ENCODE data around the gene IER2. TPM values are rescaled to one million over a fixed set of nuclear protein-coding genes. Genes with fewer than 3 reads are reported as not detected.
"Not testable (repeated sequence)": the region's sequence is repeated elsewhere in the genome, so short reads cannot be mapped to it uniquely, and the experiment has no call there.

Gene IER2
- total RNA-seq, 1 donor from 2014 or later, result 31.2 TPM

DNA sequence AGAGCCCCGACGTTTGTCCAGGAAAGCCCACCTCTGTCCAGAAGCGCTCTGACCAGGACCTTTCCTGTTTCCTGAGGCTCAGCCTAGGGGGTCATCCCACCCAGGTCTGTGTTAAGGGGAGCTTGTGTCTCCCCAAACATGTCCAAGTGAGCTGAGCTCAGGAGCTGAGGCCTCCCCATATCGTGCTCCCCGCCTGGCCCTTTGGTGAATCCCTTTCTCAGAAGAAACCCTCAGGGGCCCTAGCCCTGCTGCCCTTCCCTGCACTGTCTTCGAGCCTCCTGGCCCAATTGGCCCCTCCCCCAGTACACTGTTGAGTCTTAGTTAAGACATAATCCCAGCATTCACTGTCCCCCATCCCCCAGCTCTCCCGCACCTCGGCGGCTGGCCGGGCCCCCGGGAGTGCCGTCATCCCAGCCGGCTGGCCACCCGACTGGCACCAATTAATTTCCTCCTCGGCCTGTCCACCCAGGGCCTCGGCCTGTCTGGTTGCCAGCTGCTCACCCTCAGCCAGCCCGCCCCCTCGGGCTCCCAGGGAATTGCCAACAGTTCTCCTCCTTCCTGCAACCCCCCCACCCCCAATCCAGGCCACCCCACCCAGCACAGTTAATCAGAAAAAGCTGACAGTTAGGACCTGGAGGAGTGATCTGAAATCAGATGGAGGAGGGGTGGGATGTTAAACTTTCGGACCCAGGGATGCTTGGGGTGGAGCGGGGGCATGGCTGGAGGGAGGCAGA is 13.6 kb downstream of the IER2 start:
- DNase-seq (ENCODE audit: low read depth in 2 of 2), result peak; percentile 35 to 73

DNA sequence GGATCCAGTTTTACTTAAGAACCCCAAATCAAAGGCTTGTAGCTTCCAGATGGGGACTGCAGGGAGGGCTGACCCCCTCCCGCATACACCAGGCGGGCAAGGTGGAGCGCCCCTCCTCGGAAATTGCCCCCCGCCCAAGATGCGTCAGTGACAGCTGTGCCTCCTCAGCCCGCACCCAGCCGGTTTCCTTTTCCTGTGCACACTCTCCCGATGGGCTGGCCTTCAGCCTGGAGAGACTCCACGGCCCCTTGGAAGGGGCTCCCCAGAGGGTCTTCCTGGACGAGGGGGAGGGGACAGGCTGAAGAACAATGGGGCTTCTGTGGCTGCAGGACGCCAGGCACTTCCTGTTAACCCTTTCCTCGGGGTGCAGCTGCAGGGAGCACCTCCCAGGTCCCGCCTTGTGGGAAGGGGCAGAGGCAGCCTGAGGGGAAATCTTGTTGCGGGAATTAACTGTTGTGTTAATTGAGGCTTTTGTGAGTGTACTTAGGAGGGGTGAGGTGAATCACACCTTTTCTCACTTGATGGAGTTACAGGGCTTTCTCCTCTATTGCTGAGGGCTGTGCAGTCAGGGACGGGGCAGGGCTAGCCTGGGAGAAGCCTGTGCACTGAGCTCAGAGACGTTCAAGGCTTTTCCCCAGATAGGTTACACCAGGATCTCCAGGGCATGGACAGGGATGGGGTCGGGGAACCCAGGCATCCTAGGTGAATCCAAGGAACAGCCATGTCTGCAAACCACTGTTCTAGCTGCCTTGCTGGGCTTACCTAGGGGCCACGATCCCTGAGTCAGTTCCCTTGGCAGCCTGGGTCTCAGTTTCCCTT is 14.3 kb downstream of the IER2 start:
- peak; percentile 27 to 88 for DNase-seq (ENCODE audit: low read depth in 2 of 2)

DNA sequence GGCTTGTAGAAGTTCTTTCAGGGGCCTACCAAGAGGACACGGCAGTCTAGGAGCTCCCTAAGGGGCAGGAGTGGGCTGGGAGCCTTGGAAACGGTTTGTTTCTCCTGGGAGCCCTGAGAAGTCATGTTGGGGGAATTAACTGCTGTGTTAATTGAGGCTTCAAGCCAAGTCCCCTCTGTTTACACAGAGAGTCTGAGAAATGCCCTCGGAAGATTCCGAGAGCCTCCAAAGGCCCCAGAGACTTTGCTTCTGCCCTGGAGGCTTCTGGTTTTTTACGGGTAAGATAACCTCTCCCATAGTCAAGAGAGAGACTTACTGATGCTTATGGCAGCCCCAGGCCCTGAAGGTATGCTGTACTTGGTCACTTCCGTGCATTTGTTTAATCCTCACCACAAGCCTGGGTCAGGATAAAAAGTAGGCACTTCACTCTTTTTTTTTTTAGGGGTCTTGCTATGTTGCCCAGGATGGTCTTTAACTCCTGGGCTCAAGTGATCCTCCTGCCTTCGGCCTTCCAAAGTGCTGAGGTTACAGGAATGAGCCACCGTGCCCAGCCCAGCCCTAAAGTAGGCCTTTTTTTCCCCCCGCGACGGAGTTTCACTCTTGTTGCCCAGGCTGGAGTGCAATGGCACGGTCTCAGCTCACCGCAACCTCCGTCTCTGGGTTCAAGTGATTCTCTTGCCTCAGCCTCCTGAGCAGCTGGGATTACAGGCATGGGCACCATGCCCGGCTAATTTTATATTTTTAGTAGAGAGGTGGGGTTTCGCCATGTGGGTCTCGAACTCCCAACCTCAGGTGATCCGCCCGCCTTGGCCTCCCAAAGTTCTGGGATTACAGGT is 15.2 kb downstream of the IER2 start:
- peak in 1 of 2 donors; percentile 33 for DNase-seq (ENCODE audit: low read depth in 2 of 2)

DNA sequence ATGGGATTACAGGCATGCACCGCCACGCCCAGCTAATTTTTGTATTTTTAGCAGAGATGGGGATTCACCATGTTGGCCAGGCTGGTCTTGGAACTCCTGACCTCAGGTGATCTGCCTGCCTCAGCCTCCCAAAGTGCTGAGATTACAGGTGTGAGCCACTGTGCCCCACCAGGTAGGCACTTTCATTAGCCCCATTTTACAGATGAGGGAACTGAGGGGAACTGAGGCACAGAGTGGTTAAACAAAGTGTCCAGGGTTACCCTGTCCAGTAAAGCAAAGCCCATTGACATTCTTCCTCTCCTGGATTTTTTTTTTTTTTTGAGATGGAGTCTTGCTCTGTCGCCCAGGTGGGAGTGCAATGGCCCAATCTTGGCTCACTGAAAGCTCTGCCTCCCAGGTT is 15.9 kb downstream of the IER2 start:
- DNase-seq (ENCODE audit: low read depth in 2 of 2), result not testable (repeated sequence)

DNA sequence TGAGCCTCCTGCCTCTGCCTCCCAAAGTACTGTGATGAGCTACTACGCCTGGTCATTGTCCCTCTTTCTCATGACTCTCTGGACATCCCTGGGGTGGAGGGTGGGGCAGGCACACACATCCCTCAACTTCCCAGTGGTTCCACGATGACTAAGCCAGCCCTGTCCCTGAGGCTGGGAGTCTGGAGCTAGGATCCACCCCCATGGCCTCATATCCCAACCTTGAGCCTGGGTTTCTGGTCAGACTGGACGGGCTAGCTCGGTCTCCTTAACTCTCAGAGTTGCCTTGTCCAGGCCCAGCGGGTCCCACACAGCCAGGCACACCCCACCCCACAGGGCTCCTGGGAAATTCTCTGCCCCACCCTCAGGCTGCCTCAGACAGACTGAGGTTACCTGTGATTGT is 19.6 kb downstream of the IER2 start:
- DNase-seq (ENCODE audit: low read depth in 2 of 2), result peak in 1 of 2 donors; percentile 63

DNA sequence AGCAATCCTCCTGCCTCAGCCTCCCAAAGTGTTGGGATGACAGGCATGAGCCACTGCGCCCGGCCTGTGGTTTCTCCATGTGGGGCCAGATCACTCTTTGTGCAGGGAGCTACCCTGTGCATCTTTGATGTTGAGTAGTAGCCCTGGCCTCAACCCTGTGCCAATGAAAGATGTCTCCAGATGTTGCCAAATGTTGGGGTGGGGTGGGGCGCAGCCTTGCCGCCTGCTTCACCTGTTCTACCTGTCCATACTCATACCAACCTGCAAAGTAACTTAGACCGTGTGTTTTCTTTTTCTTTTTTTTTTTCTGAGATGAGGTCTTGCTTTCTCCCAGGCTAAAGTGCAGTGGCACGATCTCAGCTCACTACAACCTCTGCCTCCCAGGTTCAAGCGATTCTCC is 20.9 kb downstream of the IER2 start:
- no peak for DNase-seq (ENCODE audit: low read depth in 2 of 2)

DNA sequence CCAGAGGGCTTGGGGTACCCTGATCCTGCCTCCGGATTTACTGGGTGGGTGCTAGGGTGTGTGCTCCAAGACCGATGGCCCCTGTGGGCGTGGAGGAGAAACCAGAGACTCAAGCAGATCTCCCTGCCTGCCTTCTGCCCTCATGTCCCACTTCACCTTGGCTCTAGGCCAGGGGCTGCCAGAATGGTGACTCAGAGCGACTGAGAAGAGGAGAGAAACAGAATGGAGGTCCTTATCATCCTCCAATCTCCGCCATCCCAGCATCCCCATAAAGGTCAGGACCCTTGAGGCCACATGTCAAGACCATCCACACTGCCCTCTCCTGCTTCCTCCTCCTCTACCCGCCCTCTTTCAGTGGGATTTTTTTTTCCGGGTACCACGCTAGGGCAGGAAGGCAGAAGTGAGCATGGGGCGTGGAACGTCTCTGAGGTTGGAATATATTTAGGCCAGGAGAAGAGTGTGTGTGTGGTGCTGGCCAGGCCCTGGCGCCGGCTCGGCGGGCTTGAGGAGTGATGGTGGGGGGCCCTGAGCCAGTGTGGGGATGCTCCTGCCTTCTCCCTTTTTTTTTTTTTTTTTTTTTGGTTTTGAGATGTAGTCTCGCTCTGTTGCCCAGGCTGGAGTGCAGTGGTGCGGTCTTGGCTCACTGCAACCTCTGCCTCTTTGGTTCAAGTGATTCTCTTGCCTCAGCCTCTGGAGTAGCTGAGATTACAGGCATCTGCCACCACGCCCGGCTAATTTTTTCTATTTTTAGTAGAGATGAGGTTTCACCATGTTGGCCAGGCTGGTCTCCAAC is 22.3 kb downstream of the IER2 start:
- DNase-seq (ENCODE audit: low read depth in 2 of 2), result peak; percentile 65 to 81

DNA sequence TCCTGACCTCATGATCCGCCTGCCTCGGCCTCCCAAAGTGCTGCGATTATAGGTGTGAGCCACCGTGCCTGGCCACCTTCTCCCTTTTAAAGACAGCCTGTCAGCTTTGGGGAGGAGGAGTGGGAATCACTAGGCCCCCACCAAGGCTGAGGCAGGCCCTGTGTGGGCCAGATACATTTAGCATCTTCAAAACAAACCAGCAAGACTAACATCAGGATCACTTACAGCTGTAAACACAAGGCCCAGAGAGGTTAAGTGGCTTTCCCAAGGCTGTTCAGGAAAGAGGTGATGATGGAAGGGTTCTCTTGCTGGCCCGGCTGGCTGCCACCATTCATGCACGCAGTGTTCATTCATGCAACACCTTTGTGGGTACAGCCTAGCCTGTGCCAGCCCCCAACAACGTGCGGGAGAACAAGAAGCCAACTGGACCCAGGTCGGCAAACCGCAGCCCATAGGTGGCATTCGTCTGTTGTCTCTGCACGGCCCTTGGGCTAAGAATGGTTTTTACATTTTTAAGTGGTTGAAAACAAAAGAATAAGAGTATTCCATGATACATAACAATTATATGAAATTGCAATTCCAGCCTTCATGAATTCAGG is 23.0 kb downstream of the IER2 start:
- DNase-seq (ENCODE audit: low read depth in 2 of 2), result no peak

DNA sequence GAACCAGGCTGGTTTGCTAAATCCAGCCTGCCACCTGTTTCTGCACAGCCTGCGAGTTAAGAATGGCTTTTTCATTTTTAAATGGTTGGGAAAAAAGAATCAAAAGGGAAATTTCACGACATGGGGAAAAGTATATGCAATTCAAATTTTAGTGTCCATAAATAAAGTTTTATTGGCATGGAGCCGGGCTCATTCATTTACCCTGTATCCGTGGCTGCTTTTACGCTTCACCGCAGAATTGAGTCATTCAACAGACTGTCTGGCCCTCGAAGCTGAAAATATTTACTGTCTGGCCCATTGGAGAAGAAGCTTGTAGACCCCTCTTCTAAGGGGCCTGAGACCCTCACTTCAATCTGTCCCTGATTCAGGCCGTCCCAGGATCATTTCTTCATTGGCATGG is 26.1 kb downstream of the IER2 start:
- DNase-seq (ENCODE audit: low read depth in 2 of 2), result no peak

DNA sequence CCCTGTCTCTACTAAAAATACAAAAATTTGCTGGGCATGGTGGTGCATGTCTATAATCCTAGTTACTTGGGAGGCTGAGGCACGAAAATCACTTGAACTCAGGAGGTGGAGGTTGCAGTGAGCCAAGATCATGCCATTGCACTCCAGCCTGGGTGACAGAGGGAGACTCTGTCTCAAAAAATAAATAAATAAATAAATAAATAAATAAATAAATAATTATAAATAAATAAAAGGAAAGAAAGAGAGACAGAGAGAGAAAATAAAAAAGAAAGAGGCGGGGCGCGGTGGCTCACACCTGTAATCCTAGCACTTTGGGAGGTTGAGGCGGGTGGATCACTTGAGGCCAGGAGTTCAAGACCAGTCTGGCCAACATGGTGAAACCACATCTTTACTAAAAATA is 27.4 kb downstream of the IER2 start:
- DNase-seq (ENCODE audit: low read depth in 2 of 2), result not testable (repeated sequence)

DNA sequence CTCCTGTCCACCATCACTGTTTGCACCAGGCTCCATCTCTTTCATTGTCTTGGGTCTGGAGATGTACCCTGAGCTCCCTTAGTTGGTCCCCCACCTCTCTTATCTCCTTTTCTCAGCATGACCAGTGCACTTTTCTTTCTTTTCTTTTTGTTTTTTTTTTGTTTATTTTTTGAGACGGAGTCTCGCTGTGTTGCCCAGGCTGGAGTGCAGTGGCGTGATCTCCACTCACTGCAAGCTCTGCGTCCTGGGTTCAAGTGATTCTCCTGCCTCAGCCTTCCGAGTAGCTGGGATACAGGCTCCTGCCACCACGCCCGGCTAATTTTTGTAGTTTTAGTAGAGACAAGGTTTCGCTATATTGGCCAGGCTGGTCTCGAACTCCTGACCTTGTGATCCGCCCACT is 28.1 kb downstream of the IER2 start:
- not testable (repeated sequence) for DNase-seq (ENCODE audit: low read depth in 2 of 2)

DNA sequence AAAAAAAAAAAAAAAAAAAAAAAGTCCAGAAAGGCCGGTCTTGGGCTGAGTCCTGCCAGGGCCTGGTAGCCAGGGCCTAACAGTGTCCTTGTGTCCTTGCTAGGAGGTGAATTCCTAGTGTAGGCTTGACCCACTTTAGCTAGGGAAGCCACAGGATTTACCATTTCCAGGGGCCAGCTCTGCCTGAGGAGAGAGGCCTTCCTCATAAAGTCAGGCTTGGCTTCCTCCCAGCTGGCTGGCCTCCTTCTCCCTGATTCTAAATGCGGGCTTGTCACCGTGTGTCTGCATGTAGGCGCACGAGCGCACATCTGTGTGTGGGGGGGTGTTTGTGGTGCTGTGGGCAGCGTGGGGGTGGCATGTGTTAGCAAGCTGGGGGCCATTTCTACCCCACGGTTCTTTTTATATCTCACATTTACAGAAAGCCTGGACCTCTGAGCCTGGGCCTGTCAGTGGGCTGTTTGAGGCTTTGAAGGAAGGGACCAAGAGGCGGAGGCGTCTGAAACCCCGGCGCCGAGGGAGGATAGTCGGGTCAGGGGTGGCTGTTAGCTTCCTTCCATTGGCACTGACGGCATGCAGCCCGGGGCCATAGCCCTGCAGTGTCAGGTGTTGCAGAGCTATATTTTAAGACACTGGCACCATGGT is 31.7 kb downstream of the IER2 start:
- peak; percentile 33 to 55 for DNase-seq (ENCODE audit: low read depth in 2 of 2)

DNA sequence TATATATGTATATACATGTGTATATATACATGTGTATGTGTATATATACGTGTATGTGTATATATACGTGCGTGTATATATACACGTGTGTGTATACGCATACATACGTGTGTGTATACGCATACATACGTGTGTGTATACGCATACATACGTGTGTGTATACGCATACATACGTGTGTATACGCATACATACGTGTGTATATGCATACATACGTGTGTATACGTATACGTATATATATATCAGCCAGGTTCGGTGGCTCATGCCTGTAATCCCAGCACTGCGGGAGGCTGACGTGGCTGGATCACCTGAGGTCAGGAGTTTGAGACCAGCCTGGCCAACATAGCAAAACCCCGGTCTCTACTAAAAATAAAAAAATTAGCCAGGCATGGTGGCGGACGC is 34.7 kb downstream of the IER2 start:
- not testable (repeated sequence) for DNase-seq (ENCODE audit: low read depth in 2 of 2)

DNA sequence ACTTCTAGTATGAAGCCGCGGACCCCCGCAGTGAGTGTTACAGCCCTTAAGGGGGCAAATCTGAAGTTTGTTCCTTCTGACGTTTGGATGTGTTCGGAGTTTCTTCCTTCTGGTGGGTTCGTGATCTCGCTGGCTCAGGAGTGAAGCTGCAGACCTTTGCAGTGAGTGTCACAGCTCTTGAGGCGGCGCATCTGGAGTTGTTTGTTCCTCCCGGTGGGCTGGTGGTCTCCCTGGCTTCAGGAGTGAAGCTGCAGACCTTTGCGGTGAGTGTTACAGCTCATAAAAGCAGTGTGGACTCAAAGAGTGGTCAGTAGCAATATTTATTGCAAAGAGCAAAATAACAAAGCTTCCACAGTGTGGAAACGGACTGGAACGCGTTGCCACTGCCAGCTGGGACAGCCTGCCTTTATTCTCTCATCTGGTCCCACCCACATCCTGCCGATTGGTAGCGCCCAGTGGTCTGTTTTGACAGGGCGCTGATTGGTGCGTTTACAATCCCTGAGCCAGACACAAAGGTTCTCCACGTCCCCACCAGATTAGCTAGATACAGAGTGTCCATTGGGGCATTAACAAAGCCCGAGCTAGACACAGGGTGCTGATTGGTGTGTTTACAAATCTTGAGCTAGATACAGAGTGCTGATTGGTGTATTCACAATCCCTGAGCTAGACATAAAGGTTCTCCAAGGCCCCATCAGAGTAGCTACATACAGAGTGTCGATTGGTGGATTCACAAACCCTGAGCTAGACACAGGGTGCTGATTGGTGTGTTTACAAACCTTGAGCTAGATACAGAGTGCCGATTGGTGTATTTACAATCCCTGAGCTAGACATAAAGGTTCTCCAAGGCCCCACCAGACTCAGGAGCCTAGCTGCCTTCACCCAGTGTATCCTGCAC is 35.8 kb downstream of the IER2 start:
- peak in 1 of 2 donors; percentile 15 for DNase-seq (ENCODE audit: low read depth in 2 of 2)

DNA sequence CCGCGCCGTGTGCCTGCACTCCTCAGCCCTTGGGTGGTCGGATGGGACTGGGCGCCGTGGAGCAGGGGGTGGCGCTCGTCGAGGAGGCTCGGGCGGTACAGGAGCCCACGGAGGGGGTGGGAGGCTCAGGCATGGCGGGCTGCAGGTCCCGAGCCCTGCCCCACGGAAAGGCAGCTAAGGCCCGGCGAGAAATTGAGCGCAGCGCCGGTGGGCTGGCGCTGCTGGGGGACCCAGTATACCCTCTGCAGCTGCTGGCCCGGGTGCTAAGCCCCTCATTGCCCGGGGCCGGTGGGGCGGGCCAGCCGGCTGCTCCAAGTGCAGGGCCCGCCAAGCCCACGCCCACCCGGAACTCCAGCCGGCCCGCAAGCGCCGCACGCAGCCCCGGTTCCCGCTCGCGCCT is 36.5 kb downstream of the IER2 start:
- not testable (repeated sequence) for DNase-seq (ENCODE audit: low read depth in 2 of 2)

DNA sequence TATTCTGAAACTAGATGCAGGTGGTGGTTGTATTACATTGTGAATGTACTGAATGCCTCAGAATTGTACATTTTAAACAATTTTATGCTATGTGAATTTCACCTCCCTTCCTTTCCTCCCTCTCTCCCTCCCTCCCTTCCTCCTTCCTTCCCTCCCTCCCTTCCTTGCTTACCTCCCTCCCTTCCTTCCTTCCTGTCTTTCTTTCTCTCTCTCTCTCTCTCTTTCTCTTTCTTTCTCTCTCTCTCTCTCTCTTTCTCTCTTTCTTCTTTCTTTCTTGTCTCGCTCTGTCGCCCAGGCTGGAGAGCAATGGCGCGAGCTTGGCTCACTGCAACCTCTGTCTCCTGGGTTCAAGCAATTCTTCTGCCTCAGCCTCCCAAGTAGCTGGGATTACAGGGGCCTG is 37.2 kb downstream of the IER2 start:
- no peak for DNase-seq (ENCODE audit: low read depth in 2 of 2)

DNA sequence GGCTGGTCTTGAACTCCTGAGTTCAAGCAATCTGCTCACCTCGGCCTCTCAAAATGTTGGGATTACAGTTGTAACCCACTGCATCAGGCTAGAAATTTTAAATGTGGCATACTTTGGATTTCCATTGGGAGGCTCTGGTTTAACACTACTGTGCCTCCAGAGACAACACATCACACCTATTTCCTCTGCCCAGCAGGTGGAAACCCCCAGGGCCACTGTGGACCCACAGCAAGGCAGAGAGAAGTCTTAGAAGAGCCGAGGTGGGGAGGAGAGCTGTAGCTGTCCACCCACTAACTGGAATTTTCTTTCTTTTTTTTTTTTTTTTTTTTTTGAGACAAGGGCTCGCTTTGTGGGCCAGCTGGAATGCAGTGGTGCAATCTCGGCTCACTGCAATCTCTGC is 39.4 kb downstream of the IER2 start:
- DNase-seq (ENCODE audit: low read depth in 2 of 2), result no peak

DNA sequence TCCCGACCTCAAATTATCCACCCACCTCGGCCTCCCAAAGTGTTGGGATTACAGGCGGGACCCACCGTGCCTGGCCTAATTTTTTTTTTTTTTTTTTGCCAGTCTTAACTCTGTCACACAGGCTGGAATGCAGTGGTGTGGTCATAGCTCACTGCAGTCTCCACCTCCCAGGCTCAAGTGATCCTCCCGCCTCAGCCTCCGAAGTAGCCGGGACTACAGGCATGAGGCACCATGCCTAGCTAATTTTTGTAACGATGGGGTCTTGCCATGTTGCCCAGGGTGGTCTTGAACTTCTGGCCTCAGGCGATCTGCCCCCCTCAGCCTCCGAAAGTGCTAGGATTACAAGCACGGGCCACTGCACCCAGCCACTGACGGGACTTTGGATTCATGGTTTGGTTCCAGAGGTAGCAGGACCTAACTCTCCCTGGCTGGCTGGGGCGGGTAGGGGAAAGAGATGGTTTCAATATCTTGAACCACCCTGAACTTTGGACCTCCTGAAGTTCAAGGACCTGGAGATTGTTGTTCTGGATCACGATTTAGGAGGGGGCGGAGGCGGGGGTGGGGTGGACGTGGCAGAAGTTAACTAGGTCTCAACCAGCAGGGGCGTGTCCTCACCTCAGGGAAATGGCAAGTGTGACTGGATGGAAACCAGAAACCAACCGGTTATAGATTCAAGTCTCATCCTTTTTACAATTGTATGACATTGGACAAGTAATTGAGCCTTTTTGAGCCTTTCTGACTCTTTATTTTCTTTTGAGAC is 40.8 kb downstream of the IER2 start:
- DNase-seq (ENCODE audit: low read depth in 2 of 2), result no peak
